Stimulated activated memory B cell treated with anti-CD40 and anti-IgM and Interleukin-4, amounts not matched to agents 10 μg/mL and 1 μg/mL and 100 μg/mL, for 72 hours (primary cell): ENCODE results near the gene ACBD5.
A peak's percentile ranks its signal among the peaks of the same experiment; 100 is the strongest.
"Not testable (repeated sequence)": the region's sequence is repeated elsewhere in the genome, so short reads cannot be mapped to it uniquely, and the experiment has no call there.

Source experiments
- ATAC-seq: fragments of 150-1000 bp; cut with Tn5 transposase; 2 replicates; pipeline ENCODE4 v1.10.0; 2021
- H3K27ac Mint-ChIP-seq: one replicate; pipeline ENCODE4 v1.8.0; 2022; ENCODE audit warnings: mild to moderate bottlenecking, mixed read lengths
- H3K27me3 Mint-ChIP-seq: one replicate; pipeline ENCODE4 v1.8.0; 2022; ENCODE audit warnings: mixed read lengths
- H3K36me3 Mint-ChIP-seq: one replicate; pipeline ENCODE4 v1.8.0; 2022; ENCODE audit warnings: mixed read lengths
- H3K4me1 Mint-ChIP-seq: one replicate; pipeline ENCODE4 v1.8.0; 2022; ENCODE audit warnings: mixed read lengths
- H3K4me3 Mint-ChIP-seq: one replicate; pipeline ENCODE4 v1.8.0; 2022; ENCODE audit warnings: mild to moderate bottlenecking, moderate library complexity, mixed read lengths
- H3K9me3 Mint-ChIP-seq: one replicate; pipeline ENCODE4 v1.8.0; 2022; ENCODE audit warnings: mixed read lengths

ACBD5 gene

GRCh38 chr10:27203806-27204205 is 36.8 kb downstream of the ACBD5 start:
- Mint-ChIP-seq H3K36me3 (peaks cover 28% of the 10 kb centered on the region), H3K27me3 (no peaks in the 10 kb centered on the region), H3K4me1 (no peaks in the 10 kb centered on the region), H3K4me3 (no peak overlapping the region), H3K9me3 (no peaks in the 10 kb centered on the region), H3K27ac (no peak overlapping the region)
- ATAC-seq = no peak

- no peak for ATAC-seq
Observed at GRCh38 chr10:27197980-27198620, 42.5 kb downstream of the ACBD5 start.

GRCh38 chr10:27192284-27192683 is 48.3 kb downstream of the ACBD5 start:
- Mint-ChIP-seq H3K36me3 (peaks cover 12% of the 10 kb centered on the region), H3K9me3 (no peaks in the 10 kb centered on the region), H3K4me1 (no peaks in the 10 kb centered on the region), H3K27ac (no peak overlapping the region), H3K4me3 (no peak overlapping the region), H3K27me3 (no peaks in the 10 kb centered on the region)
- no peak for ATAC-seq

More at GRCh38 chr10:27197980-27198620, 42.5 kb downstream of the ACBD5 start:
- H3K4me1 Mint-ChIP-seq = no peaks in the 10 kb centered on the region
- H3K27ac Mint-ChIP-seq = no peak overlapping the region
- H3K9me3 Mint-ChIP-seq = no peaks in the 10 kb centered on the region
- no peaks in the 10 kb centered on the region for H3K27me3 Mint-ChIP-seq
- H3K4me3 Mint-ChIP-seq = no peak overlapping the region
- peaks cover 48% of the 10 kb centered on the region for H3K36me3 Mint-ChIP-seq

GRCh38 chr10:27190508-27190907 is 50.1 kb downstream of the ACBD5 start:
- no peak for ATAC-seq
- no peak overlapping the region for H3K27ac Mint-ChIP-seq
- no peak overlapping the region for H3K4me3 Mint-ChIP-seq
- H3K27me3 Mint-ChIP-seq = no peaks in the 10 kb centered on the region
- peaks cover 6% of the 10 kb centered on the region for H3K36me3 Mint-ChIP-seq
- H3K9me3 Mint-ChIP-seq = no peaks in the 10 kb centered on the region
- no peaks in the 10 kb centered on the region for H3K4me1 Mint-ChIP-seq

GRCh38 chr10:27188897-27189296 is 51.7 kb downstream of the ACBD5 start:
- H3K27ac Mint-ChIP-seq = no peak overlapping the region
- no peak overlapping the region for H3K4me3 Mint-ChIP-seq
- no peaks in the 10 kb centered on the region for H3K4me1 Mint-ChIP-seq
- H3K36me3 Mint-ChIP-seq = peaks cover 13% of the 10 kb centered on the region
- no peaks in the 10 kb centered on the region for H3K27me3 Mint-ChIP-seq
- ATAC-seq = no peak
- H3K9me3 Mint-ChIP-seq = no peaks in the 10 kb centered on the region

GRCh38 chr10:27188259-27188658 is 52.3 kb downstream of the ACBD5 start:
- H3K4me3 Mint-ChIP-seq = no peak overlapping the region
- no peaks in the 10 kb centered on the region for H3K4me1 Mint-ChIP-seq
- ATAC-seq = no peak
- H3K9me3 Mint-ChIP-seq = no peaks in the 10 kb centered on the region
- peaks cover 15% of the 10 kb centered on the region for H3K36me3 Mint-ChIP-seq
- no peak overlapping the region for H3K27ac Mint-ChIP-seq
- no peaks in the 10 kb centered on the region for H3K27me3 Mint-ChIP-seq

DNA sequence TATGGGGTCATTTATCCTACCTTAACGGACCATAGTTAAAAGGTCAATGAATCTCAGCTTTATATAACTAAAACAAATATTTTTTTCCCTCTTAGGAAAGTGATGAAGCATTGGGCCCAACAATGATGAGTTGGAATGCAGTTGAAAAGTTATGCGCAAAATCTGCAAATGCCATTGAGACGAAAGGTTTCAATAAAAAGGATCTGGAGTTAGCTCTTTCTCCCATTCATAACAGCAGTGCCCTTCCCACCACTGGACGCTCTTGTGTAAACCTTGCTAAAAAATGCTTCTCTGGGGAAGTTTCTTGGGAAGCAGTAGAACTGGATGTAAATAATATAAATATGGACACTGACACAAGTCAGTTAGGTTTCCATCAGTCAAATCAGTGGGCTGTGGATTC is 70.7 kb downstream of the ACBD5 start:
- no peaks in the 10 kb centered on the region for H3K27me3 Mint-ChIP-seq
- H3K4me3 Mint-ChIP-seq = no peak overlapping the region
- no peak overlapping the region for H3K27ac Mint-ChIP-seq
- no peaks in the 10 kb centered on the region for H3K9me3 Mint-ChIP-seq
- no peaks in the 10 kb centered on the region for H3K4me1 Mint-ChIP-seq
- no peak for ATAC-seq
- H3K36me3 Mint-ChIP-seq = peaks cover 18% of the 10 kb centered on the region

GRCh38 chr10:27158421-27158820 is 82.2 kb downstream of the ACBD5 start:
- ATAC-seq = no peak
- Mint-ChIP-seq H3K27ac (no peak overlapping the region), H3K27me3 (no peaks in the 10 kb centered on the region), H3K4me1 (peaks cover 23% of the 10 kb centered on the region), H3K36me3 (peaks cover 34% of the 10 kb centered on the region), H3K4me3 (no peak overlapping the region), H3K9me3 (no peaks in the 10 kb centered on the region)

- no peak for ATAC-seq
- Mint-ChIP-seq H3K4me1 (peaks cover 36% of the 10 kb centered on the region), H3K27me3 (no peaks in the 10 kb centered on the region), H3K9me3 (no peaks in the 10 kb centered on the region), H3K36me3 (peaks cover 34% of the 10 kb centered on the region), H3K4me3 (peak overlapping the region; percentile 93), H3K27ac (peak overlapping the region; percentile 96)
Observed at GRCh38 chr10:27157150-27157549, 83.4 kb downstream of the ACBD5 start.

- not testable (repeated sequence) for ATAC-seq
- H3K36me3 Mint-ChIP-seq = peaks cover 29% of the 10 kb centered on the region
Observed at GRCh38 chr10:27156566-27156965, 84.0 kb downstream of the ACBD5 start.

GRCh38 chr10:27155066-27155754 is 85.4 kb downstream of the ACBD5 start, which contains the start of gene MASTL:
Gene MASTL, plus strand, starts transcription at chr10:27155352. Its CDS starts 75 bp downstream, at chr10:27155427.
- peak; percentile 96 for ATAC-seq
- Mint-ChIP-seq H3K27ac (peak within 1 kb of the TSS; percentile 96), H3K36me3 (peaks cover 27% of the 10 kb centered on the region), H3K4me3 (peak within 1 kb of the TSS; percentile 93), H3K4me1 (peaks cover 49% of the 10 kb centered on the region), H3K9me3 (no peaks in the 10 kb centered on the region), H3K27me3 (no peaks in the 10 kb centered on the region)

More at GRCh38 chr10:27156566-27156965, 84.0 kb downstream of the ACBD5 start:
- Mint-ChIP-seq H3K4me1 (peaks cover 38% of the 10 kb centered on the region), H3K27ac (peak overlapping the region; percentile 96), H3K4me3 (peak overlapping the region; percentile 93)
- not testable (repeated sequence) for H3K9me3 Mint-ChIP-seq, H3K27me3 Mint-ChIP-seq

GRCh38 chr10:27153845-27154193 is 86.8 kb downstream of the ACBD5 start:
- no peak for ATAC-seq
- peaks cover 27% of the 10 kb centered on the region for H3K36me3 Mint-ChIP-seq
- peak overlapping the region; percentile 93 for H3K4me3 Mint-ChIP-seq
- H3K27ac Mint-ChIP-seq = peak overlapping the region; percentile 96
- H3K9me3 Mint-ChIP-seq = no peaks in the 10 kb centered on the region
- H3K27me3 Mint-ChIP-seq = no peaks in the 10 kb centered on the region
- peaks cover 52% of the 10 kb centered on the region for H3K4me1 Mint-ChIP-seq

- peak overlapping the region; percentile 93 for H3K4me3 Mint-ChIP-seq
- H3K9me3 Mint-ChIP-seq = no peaks in the 10 kb centered on the region
- peaks cover 29% of the 10 kb centered on the region for H3K36me3 Mint-ChIP-seq
- ATAC-seq = no peak
- no peaks in the 10 kb centered on the region for H3K27me3 Mint-ChIP-seq
- peak overlapping the region; percentile 96 for H3K27ac Mint-ChIP-seq
- peaks cover 52% of the 10 kb centered on the region for H3K4me1 Mint-ChIP-seq
Observed at GRCh38 chr10:27153329-27153728, 87.3 kb downstream of the ACBD5 start.

GRCh38 chr10:27152687-27153086 is 87.9 kb downstream of the ACBD5 start:
- Mint-ChIP-seq H3K9me3 (no peaks in the 10 kb centered on the region), H3K36me3 (peaks cover 30% of the 10 kb centered on the region), H3K4me1 (peaks cover 47% of the 10 kb centered on the region), H3K27me3 (no peaks in the 10 kb centered on the region), H3K4me3 (peak overlapping the region; percentile 93), H3K27ac (peak overlapping the region; percentile 96)
- ATAC-seq = no peak

- no peak for ATAC-seq
- Mint-ChIP-seq H3K27ac (no peak overlapping the region), H3K27me3 (no peaks in the 10 kb centered on the region), H3K4me1 (peaks cover 35% of the 10 kb centered on the region), H3K4me3 (no peak overlapping the region), H3K9me3 (no peaks in the 10 kb centered on the region), H3K36me3 (peaks cover 40% of the 10 kb centered on the region)
Observed at GRCh38 chr10:27150261-27150660, 90.3 kb downstream of the ACBD5 start.

DNA sequence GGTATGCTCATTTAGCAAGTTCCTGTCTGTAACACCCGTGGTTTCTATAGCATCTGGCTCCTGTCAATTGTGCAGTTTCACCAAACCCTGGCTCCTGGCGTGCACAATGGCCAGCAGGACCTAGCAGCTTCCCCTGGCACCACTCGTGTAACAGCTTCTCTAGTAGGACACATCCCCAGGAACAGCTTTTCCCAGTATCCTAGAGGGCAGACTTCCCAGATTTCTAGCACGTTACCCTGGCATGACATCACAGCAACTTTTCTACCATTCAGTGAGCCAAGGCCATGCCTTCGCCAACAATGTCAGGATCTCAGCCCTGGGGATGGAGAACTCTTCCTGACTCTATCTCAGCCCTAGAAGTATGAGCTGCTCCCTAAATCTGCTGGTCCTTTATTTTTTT is 92.9 kb downstream of the ACBD5 start:
- Mint-ChIP-seq H3K4me1 (peaks cover 21% of the 10 kb centered on the region), H3K4me3 (no peak overlapping the region), H3K27me3 (no peaks in the 10 kb centered on the region), H3K9me3 (no peaks in the 10 kb centered on the region), H3K36me3 (peaks cover 45% of the 10 kb centered on the region), H3K27ac (no peak overlapping the region)
- ATAC-seq = no peak
